ENCODE measurements around the gene RBM15. TPM values are rescaled to one million over a fixed set of nuclear protein-coding genes. Genes with fewer than 3 reads are reported as not detected.

The RBM15 gene
- total RNA-seq, 1 donor, result 38.0 TPM

- Histone ChIP-seq H3K9me3 (ENCODE audit: low read depth, low read length) (no peaks in the 10 kb centered on the region), H3K79me2 (ENCODE audit: insufficient read depth, low read length) (peaks cover 15% of the 10 kb centered on the region), H2AFZ (ENCODE audit: low read length) (no peak overlapping the region), H3K27ac (ENCODE audit: low read depth, low read length) (no peak overlapping the region), H4K20me1 (ENCODE audit: insufficient read depth, low read length) (no peaks in the 10 kb centered on the region), H3K4me2 (ENCODE audit: insufficient read depth, low read length) (no peak overlapping the region), H3K4me3 (ENCODE audit: insufficient read depth, low read length) (no peak overlapping the region), H3K36me3 (ENCODE audit: insufficient read depth, low read length) (peaks cover 24% of the 10 kb centered on the region), H3K27me3 (ENCODE audit: insufficient read depth, low read length) (no peaks in the 10 kb centered on the region), H3K4me1 (ENCODE audit: insufficient read depth, low read length) (peaks cover 31% of the 10 kb centered on the region)
- no peak for DNase-seq (ENCODE audit: insufficient read length, low spot score, missing footprints)
- TF ChIP-seq CTCF (IDR thresholded peaks at IDR 0.05; ENCODE audit: extremely low read depth, low read depth, low read length), result no peak
Measured at GRCh38 chr1:110384581-110385321, 45.6 kb downstream of the RBM15 start.

GRCh38 chr1:110385369-110385768 lies 46.2 kb downstream of the RBM15 start:
- no peak overlapping the region for H3K4me2 ChIP-seq (ENCODE audit: insufficient read depth, low read length)
- H3K36me3 ChIP-seq (ENCODE audit: insufficient read depth, low read length), result peaks cover 24% of the 10 kb centered on the region
- no peaks in the 10 kb centered on the region for H3K9me3 ChIP-seq (ENCODE audit: low read depth, low read length)
- no peaks in the 10 kb centered on the region for H4K20me1 ChIP-seq (ENCODE audit: insufficient read depth, low read length)
- no peak overlapping the region for H3K4me3 ChIP-seq (ENCODE audit: insufficient read depth, low read length)
- H3K27me3 ChIP-seq (ENCODE audit: insufficient read depth, low read length), result no peaks in the 10 kb centered on the region
- no peak overlapping the region for H3K27ac ChIP-seq (ENCODE audit: low read depth, low read length)
- H2AFZ ChIP-seq (ENCODE audit: low read length), result no peak overlapping the region
- no peak for TF ChIP-seq CTCF (IDR thresholded peaks at IDR 0.05; ENCODE audit: extremely low read depth, low read depth, low read length)
- no peak for DNase-seq (ENCODE audit: insufficient read length, low spot score, missing footprints)
- peaks cover 27% of the 10 kb centered on the region for H3K4me1 ChIP-seq (ENCODE audit: insufficient read depth, low read length)
- H3K79me2 ChIP-seq (ENCODE audit: insufficient read depth, low read length), result peaks cover 16% of the 10 kb centered on the region

GRCh38 chr1:110387048-110387754 lies 48.0 kb downstream of the RBM15 start:
- H4K20me1 ChIP-seq (ENCODE audit: insufficient read depth, low read length), result no peaks in the 10 kb centered on the region
- no peak for DNase-seq (ENCODE audit: insufficient read length, low spot score, missing footprints)
- H3K36me3 ChIP-seq (ENCODE audit: insufficient read depth, low read length), result peaks cover 24% of the 10 kb centered on the region
- no peaks in the 10 kb centered on the region for H3K27me3 ChIP-seq (ENCODE audit: insufficient read depth, low read length)
- no peaks in the 10 kb centered on the region for H3K9me3 ChIP-seq (ENCODE audit: low read depth, low read length)
- H2AFZ ChIP-seq (ENCODE audit: low read length), result no peak overlapping the region
- no peak overlapping the region for H3K4me2 ChIP-seq (ENCODE audit: insufficient read depth, low read length)
- H3K79me2 ChIP-seq (ENCODE audit: insufficient read depth, low read length), result peaks cover 16% of the 10 kb centered on the region
- no peak overlapping the region for H3K27ac ChIP-seq (ENCODE audit: low read depth, low read length)
- H3K4me3 ChIP-seq (ENCODE audit: insufficient read depth, low read length), result no peak overlapping the region
- TF ChIP-seq CTCF (IDR thresholded peaks at IDR 0.05; ENCODE audit: extremely low read depth, low read depth, low read length), result no peak
- peaks cover 30% of the 10 kb centered on the region for H3K4me1 ChIP-seq (ENCODE audit: insufficient read depth, low read length)

- peaks cover 31% of the 10 kb centered on the region for H3K4me1 ChIP-seq (ENCODE audit: insufficient read depth, low read length)
- no peaks in the 10 kb centered on the region for H3K9me3 ChIP-seq (ENCODE audit: low read depth, low read length)
- H3K36me3 ChIP-seq (ENCODE audit: insufficient read depth, low read length), result peaks cover 17% of the 10 kb centered on the region
- TF ChIP-seq CTCF (IDR thresholded peaks at IDR 0.05; ENCODE audit: extremely low read depth, low read depth, low read length), result no peak
- H3K27me3 ChIP-seq (ENCODE audit: insufficient read depth, low read length), result no peaks in the 10 kb centered on the region
- H3K4me3 ChIP-seq (ENCODE audit: insufficient read depth, low read length), result peak overlapping the region; percentile 69
- H4K20me1 ChIP-seq (ENCODE audit: insufficient read depth, low read length), result no peaks in the 10 kb centered on the region
- H3K79me2 ChIP-seq (ENCODE audit: insufficient read depth, low read length), result peaks cover 13% of the 10 kb centered on the region
- peak overlapping the region; percentile 84 for H3K4me2 ChIP-seq (ENCODE audit: insufficient read depth, low read length)
- peak; percentile 93 for DNase-seq (ENCODE audit: insufficient read length, low spot score, missing footprints)
- H3K27ac ChIP-seq (ENCODE audit: low read depth, low read length), result peak overlapping the region; percentile 80
- peak overlapping the region; percentile 75 for H2AFZ ChIP-seq (ENCODE audit: low read length)
Measured at GRCh38 chr1:110390096-110390495, 50.9 kb downstream of the RBM15 start.

All from osteoblast (primary cell).